Smooth muscle cell (in vitro differentiated cells): Measurements from ENCODE around the gene PLK3. TPM values are rescaled to one million over a fixed set of nuclear protein-coding genes. Genes with fewer than 3 reads are reported as not detected.

Experiments
- DNase-seq: peaks from one replicate; lab custom pipeline; 2025; ENCODE audit not compliant: unreplicated experiment; lab: John Stamatoyannopoulos, UW
- H2AFZ ChIP-seq: fragments of 200-600 bp; sonication (generic); 2 replicates; pipeline ENCODE4 v1.6.0; 2016; ENCODE audit warnings: antibody characterized with exemption, low read depth, mild to moderate bottlenecking
- H3F3A ChIP-seq: fragments of 200-600 bp; sonication (generic); 2 replicates; pipeline ENCODE4 v1.6.0; 2017; ENCODE audit warnings: antibody characterized with exemption, low read depth
- H3K27ac ChIP-seq: fragments of 200-600 bp; sonication (generic); 2 replicates; pipeline ENCODE4 v1.5.1; 2016; ENCODE audit warnings: low read depth, mild to moderate bottlenecking
- H3K27me3 ChIP-seq: fragments of 200-600 bp; sonication (generic); 2 replicates; pipeline ENCODE4 v1.6.1; 2016; ENCODE audit warnings: low read depth, mild to moderate bottlenecking
- H3K36me3 ChIP-seq: fragments of 200-600 bp; sonication (generic); 2 replicates; pipeline ENCODE4 v1.5.1; 2016; ENCODE audit warnings: low read depth
- H3K4me1 ChIP-seq: fragments of 200-600 bp; sonication (generic); 2 replicates; pipeline ENCODE4 v1.5.1; 2016; ENCODE audit warnings: low read depth
- H3K4me2 ChIP-seq: fragments of 200-600 bp; sonication (generic); 2 replicates; pipeline ENCODE4 v1.6.0; 2016; ENCODE audit warnings: mild to moderate bottlenecking
- H3K4me3 ChIP-seq: fragments of 200-600 bp; sonication (generic); 2 replicates; pipeline ENCODE4 v1.5.1; 2016; ENCODE audit warnings: mild to moderate bottlenecking
- H3K79me2 ChIP-seq: fragments of 200-600 bp; sonication (generic); 2 replicates; pipeline ENCODE4 v1.6.0; 2016; ENCODE audit warnings: low read depth, mild to moderate bottlenecking
- H3K9ac ChIP-seq: fragments of 200-600 bp; sonication (generic); 2 replicates; pipeline ENCODE4 v1.6.0; 2016; ENCODE audit warnings: low read depth
- H3K9me3 ChIP-seq: fragments of 200-600 bp; sonication (generic); replicated peaks from 2 replicates; pipeline ENCODE4 v1.5.1; 2016; ENCODE audit warnings: low read depth
- H4K20me1 ChIP-seq: fragments of 200-600 bp; sonication (generic); 2 replicates; pipeline ENCODE4 v1.6.0; 2016; ENCODE audit warnings: low read depth
- CTCF ChIP-seq: fragments of 200-600 bp; sonication (generic); IDR thresholded peaks from 2 replicates; pipeline ENCODE4 v1.5.1; 2017; ENCODE audit warnings: borderline replicate concordance, mild to moderate bottlenecking, antibody characterized with exemption; ENCODE audit not compliant: insufficient read depth, poor library complexity, severe bottlenecking
- WGBS: methylation state at CpG from one replicate; pipeline ENCODE4 v1.1.7; 2016; ENCODE audit warnings: low lambda C conversion rate; 5-methylcytosine and 5-hydroxymethylcytosine counted together
- polyA plus RNA-seq: library from polyadenylated mRNA; unstranded; fragments of >200 nt; fragmentation: Nextera tagmentation; extraction: Ambion mirVana; gene quantifications from 2 replicates; pipeline ENCODE4 v1.2.1, GENCODE V29; 2016
- total RNA-seq: library from RNA; depleted of rRNA; stranded (reverse); fragments of >200 nt; gene quantifications from 2 replicates; pipeline ENCODE4 v1.2.3, GENCODE V29; 2014

The PLK3 gene
- total and polyA plus RNA-seq, 2 experiments from 2014 or later: 39.7 to 42.0 TPM

GRCh38 chr1:44786138-44786840 is 13.9 kb upstream of the PLK3 start:
- H3K4me1 ChIP-seq: peaks cover 12% of the 10 kb centered on the region
- peak overlapping the region; percentile 28 for H3K4me3 ChIP-seq
- H3F3A ChIP-seq: peaks cover 10% of the 10 kb centered on the region
- no peak overlapping the region for H3K9ac ChIP-seq
- H2AFZ ChIP-seq: no peak overlapping the region
- TF ChIP-seq CTCF: peak; percentile 92
- H4K20me1 ChIP-seq: peaks cover under 1% of the 10 kb centered on the region
- no peaks in the 10 kb centered on the region for H3K79me2 ChIP-seq
- no peaks in the 10 kb centered on the region for H3K27me3 ChIP-seq
- H3K4me2 ChIP-seq: peak overlapping the region; percentile 74
- 12% methylated on average over 47 of the region's 49 CpGs for whole genome bisulfite sequencing
- H3K9me3 ChIP-seq: no peaks in the 10 kb centered on the region
- no peaks in the 10 kb centered on the region for H3K36me3 ChIP-seq
- no peak overlapping the region for H3K27ac ChIP-seq
- no peak for DNase-seq

GRCh38 chr1:44786841-44787426 is 13.2 kb upstream of the PLK3 start:
- Histone ChIP-seq H2AFZ (no peak overlapping the region), H4K20me1 (no peaks in the 10 kb centered on the region), H3K4me2 (no peak overlapping the region), H3K79me2 (no peaks in the 10 kb centered on the region), H3K4me3 (no peak overlapping the region), H3K27ac (no peak overlapping the region), H3K36me3 (no peaks in the 10 kb centered on the region), H3K9ac (no peak overlapping the region), H3K27me3 (no peaks in the 10 kb centered on the region), H3K4me1 (peaks cover 12% of the 10 kb centered on the region), H3K9me3 (no peaks in the 10 kb centered on the region), H3F3A (peaks cover 10% of the 10 kb centered on the region)
- 89% methylated on average over 9 of the region's 9 CpGs for WGBS
- TF ChIP-seq CTCF: no peak
- DNase-seq: no peak

- Histone ChIP-seq H3K4me2 (no peak overlapping the region), H4K20me1 (no peaks in the 10 kb centered on the region), H3K27ac (no peak overlapping the region), H3K79me2 (no peaks in the 10 kb centered on the region), H3K9ac (no peak overlapping the region), H3K4me1 (peaks cover 12% of the 10 kb centered on the region), H3K27me3 (no peaks in the 10 kb centered on the region), H2AFZ (no peak overlapping the region), H3F3A (peaks cover 10% of the 10 kb centered on the region), H3K4me3 (no peak overlapping the region), H3K36me3 (no peaks in the 10 kb centered on the region), H3K9me3 (no peaks in the 10 kb centered on the region)
- TF ChIP-seq CTCF: no peak
- 90% methylated on average over 10 of the region's 10 CpGs for WGBS
- DNase-seq: no peak
Measured at GRCh38 chr1:44787506-44787905, 12.7 kb upstream of the PLK3 start.
